Fibroblast of lung (primary cell): ENCODE data around the gene TLR8. TPM values are rescaled to one million over a fixed set of nuclear protein-coding genes. Genes with fewer than 3 reads are reported as not detected.

Experiments
- DNase-seq, 2 donors: peaks; one replicate each; pipeline versions ENCODE4 v3.0.0 to v3.0.0-alpha.2; 2010; ENCODE audit warnings: low read depth in 2 of 2
- H2AFZ ChIP-seq: 2 replicates; pipeline ENCODE4 v1.5.1; 2012; ENCODE audit warnings: low read length, control low read depth, inconsistent platforms
- H3K27ac ChIP-seq: 2 replicates; pipeline ENCODE4 v1.5.1; 2011; ENCODE audit warnings: low read length, control low read depth; ENCODE audit not compliant: insufficient read depth
- H3K27me3 ChIP-seq: 2 replicates; pipeline ENCODE4 v1.5.1; 2011; ENCODE audit warnings: mild to moderate bottlenecking, low read length; ENCODE audit not compliant: control insufficient read depth, insufficient read depth
- H3K36me3 ChIP-seq: 2 replicates; pipeline ENCODE4 v1.5.1; 2011; ENCODE audit warnings: low read length; ENCODE audit not compliant: control insufficient read depth, insufficient read depth
- H3K4me1 ChIP-seq: 2 replicates; pipeline ENCODE4 v1.5.1; 2011; ENCODE audit warnings: low read length; ENCODE audit not compliant: control insufficient read depth, insufficient read depth; ENCODE audit errors: extremely low read depth
- H3K4me2 ChIP-seq: 2 replicates; pipeline ENCODE4 v1.5.1; 2011; ENCODE audit warnings: low read length, control low read depth; ENCODE audit not compliant: insufficient read depth; ENCODE audit errors: extremely low read depth
- H3K4me3 ChIP-seq, 4 experiments: fragments of 200-600 bp in 1 of 4; sonication (generic) in 1 of 4; replicated peaks in 1 of 4; 2 replicates each; pipeline ENCODE4 v1.5.1; 2011 to 2016; ENCODE audit warnings: low read length in 4 of 4, low read depth in 3 of 4, mild to moderate bottlenecking in 3 of 4, control low read depth in 2 of 4, inconsistent platforms in 1 of 4, mixed read lengths in 1 of 4; ENCODE audit not compliant: insufficient read depth in 1 of 4; ENCODE audit errors: control extremely low read depth in 1 of 4
- H3K79me2 ChIP-seq: 2 replicates; pipeline ENCODE4 v1.5.1; 2012; ENCODE audit warnings: mild to moderate bottlenecking, low read length, inconsistent platforms; ENCODE audit not compliant: control insufficient read depth, insufficient read depth
- H3K9ac ChIP-seq: 2 replicates; pipeline ENCODE4 v1.5.1; 2011; ENCODE audit warnings: mild to moderate bottlenecking, low read length, control low read depth; ENCODE audit not compliant: insufficient read depth
- H3K9me3 ChIP-seq: 2 replicates; pipeline ENCODE4 v1.5.1; 2012; ENCODE audit warnings: low read depth, low read length; ENCODE audit not compliant: control insufficient read depth, insufficient read depth
- H4K20me1 ChIP-seq: 2 replicates; pipeline ENCODE4 v1.5.1; 2011; ENCODE audit warnings: low read length; ENCODE audit not compliant: control insufficient read depth, insufficient read depth; ENCODE audit errors: extremely low read depth
- EZH2 ChIP-seq: IDR thresholded peaks from 2 replicates; pipeline ENCODE4 v1.5.1; 2012; ENCODE audit warnings: low read length, control low read depth, mild to moderate bottlenecking; ENCODE audit errors: missing control alignments
- polyA plus RNA-seq, 2 donors: library from polyadenylated mRNA; depleted of rRNA in 1 of 2; stranded (reverse) in 1 of 2; unstranded in 1 of 2; fragments of >200 nt; gene quantifications; 2 replicates each; pipeline ENCODE4 v1.2.1, GENCODE V29; 2011 to 2012; ENCODE audit warnings: missing spikeins in 1 of 2
- total RNA-seq: library from RNA; depleted of rRNA; stranded (reverse); fragments of >200 nt; gene quantifications from 2 replicates; pipeline ENCODE4 v1.2.1, GENCODE V29; 2014
- TF ChIP-seq, protein P1 (sequence below), 2 donors: IDR thresholded peaks in 1 of 2; conservative IDR thresholded peaks in 1 of 2; 1 replicate in 1 of 2; 2 replicates in 1 of 2; pipeline ENCODE4 v1.5.1; 2011 to 2012; ENCODE audit warnings: low read length in 2 of 2, control low read depth in 1 of 2, inconsistent platforms in 1 of 2, low read depth in 1 of 2, mild to moderate bottlenecking in 1 of 2

TLR8 gene
- total and polyA plus RNA-seq, 2 donors (not counting 1 experiment from before 2014, with no cell fraction given): not detected

DNA sequence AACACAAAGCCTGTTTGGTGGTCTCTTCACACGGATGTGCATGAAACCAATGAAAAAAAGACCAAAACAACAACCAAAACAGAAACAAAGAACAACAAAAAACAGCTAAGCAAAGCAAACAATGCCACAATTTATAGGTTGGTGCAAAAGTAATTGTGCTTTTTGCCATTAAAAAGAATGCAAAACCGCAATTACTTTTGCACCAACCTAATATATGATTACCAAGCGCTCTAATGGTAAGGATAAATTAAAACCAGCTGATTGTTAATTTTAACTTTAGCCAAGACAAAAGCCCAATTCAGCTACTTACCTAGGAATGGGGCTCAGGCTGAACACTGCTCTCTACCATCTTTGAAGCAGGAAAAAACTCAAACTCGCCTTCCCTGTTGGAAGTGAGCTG is 39.1 kb downstream of the TLR8 start:
- Histone ChIP-seq H3K36me3 (no peaks in the 10 kb centered on the region), H3K4me2 (no peak overlapping the region), H3K79me2 (no peaks in the 10 kb centered on the region), H3K4me3 (no peak overlapping the region), H3K9me3 (no peaks in the 10 kb centered on the region), H3K27ac (no peak overlapping the region), H3K27me3 (no peaks in the 10 kb centered on the region), H4K20me1 (no peaks in the 10 kb centered on the region), H3K4me1 (peaks cover 6% of the 10 kb centered on the region), H3K9ac (no peak overlapping the region), H2AFZ (no peak overlapping the region)
- DNase-seq: no peak
- no peak for TF ChIP-seq EZH2

DNA sequence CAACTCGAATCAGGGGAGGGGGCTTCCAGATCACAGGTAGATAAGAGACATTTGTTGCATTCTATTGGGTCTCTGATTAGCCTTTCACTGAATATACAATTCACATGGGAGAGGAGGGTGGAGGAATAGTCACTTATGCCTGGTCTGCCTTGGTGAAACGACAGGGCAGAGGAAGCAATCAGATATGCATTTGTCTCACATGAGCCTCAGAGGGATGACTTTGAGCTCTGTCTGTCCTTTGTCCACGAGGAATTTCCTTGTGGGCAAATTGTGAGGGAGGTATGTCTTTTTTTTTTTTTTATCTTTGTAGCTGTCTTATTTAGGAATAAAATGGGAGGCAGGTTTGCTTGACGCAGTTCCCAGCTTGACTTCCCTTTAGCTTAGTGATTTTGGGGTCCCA is 40.0 kb downstream of the TLR8 start:
- Histone ChIP-seq H3K4me2 (no peak overlapping the region), H3K9me3 (no peaks in the 10 kb centered on the region), H3K27ac (no peak overlapping the region), H2AFZ (no peak overlapping the region), H3K36me3 (no peaks in the 10 kb centered on the region), H3K79me2 (no peaks in the 10 kb centered on the region), H3K4me1 (peaks cover 6% of the 10 kb centered on the region), H3K4me3 (no peak overlapping the region), H4K20me1 (no peaks in the 10 kb centered on the region), H3K27me3 (no peaks in the 10 kb centered on the region), H3K9ac (no peak overlapping the region)
- DNase-seq: no peak
- TF ChIP-seq EZH2: no peak
- TF ChIP-seq, protein P1, sequence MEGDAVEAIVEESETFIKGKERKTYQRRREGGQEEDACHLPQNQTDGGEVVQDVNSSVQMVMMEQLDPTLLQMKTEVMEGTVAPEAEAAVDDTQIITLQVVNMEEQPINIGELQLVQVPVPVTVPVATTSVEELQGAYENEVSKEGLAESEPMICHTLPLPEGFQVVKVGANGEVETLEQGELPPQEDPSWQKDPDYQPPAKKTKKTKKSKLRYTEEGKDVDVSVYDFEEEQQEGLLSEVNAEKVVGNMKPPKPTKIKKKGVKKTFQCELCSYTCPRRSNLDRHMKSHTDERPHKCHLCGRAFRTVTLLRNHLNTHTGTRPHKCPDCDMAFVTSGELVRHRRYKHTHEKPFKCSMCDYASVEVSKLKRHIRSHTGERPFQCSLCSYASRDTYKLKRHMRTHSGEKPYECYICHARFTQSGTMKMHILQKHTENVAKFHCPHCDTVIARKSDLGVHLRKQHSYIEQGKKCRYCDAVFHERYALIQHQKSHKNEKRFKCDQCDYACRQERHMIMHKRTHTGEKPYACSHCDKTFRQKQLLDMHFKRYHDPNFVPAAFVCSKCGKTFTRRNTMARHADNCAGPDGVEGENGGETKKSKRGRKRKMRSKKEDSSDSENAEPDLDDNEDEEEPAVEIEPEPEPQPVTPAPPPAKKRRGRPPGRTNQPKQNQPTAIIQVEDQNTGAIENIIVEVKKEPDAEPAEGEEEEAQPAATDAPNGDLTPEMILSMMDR (conservative IDR thresholded peaks at IDR 0.05 in 1 of 2, IDR thresholded peaks at IDR 0.05 in 1 of 2; ENCODE audit: low read depth in 1 of 2, low read length in 2 of 2): no peak

DNA sequence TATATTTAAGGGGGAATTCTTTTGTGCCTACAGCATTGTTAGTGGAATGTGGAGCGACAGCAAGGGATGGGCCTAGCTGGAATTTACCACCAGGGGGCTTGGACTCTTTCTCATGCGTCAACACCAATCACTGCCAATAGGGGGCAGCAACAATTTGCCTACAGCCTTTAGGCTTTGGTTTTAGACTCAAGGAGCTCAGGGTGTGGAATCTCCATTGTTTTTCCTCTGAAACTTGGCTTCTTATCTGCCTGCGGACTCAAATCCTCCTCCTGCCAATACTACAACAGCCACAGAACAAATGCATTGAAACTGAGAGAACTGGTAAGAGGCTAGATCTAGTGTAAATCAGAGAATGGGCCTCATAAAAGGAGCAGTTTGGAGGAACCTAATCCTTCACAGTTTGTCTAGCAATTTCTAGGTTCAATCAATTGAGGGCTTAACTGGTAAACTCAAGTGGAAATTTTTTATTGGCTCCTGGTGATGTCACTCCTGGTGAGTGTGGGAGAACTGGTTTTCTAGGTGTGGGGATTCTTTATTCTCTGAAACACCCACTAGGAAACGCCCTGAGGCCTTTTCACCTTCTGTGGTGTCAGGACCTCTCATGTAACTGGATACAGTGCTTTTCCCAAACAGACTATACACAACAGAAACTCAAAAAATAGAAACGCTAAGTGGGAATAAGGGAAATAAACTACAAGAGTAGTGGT is 40.6 kb downstream of the TLR8 start:
- no peak overlapping the region for H3K4me2 ChIP-seq
- no peaks in the 10 kb centered on the region for H3K9me3 ChIP-seq
- DNase-seq: peak; percentile 78 to 86
- no peaks in the 10 kb centered on the region for H3K79me2 ChIP-seq
- H3K27me3 ChIP-seq: no peaks in the 10 kb centered on the region
- no peak overlapping the region for H3K4me3 ChIP-seq
- no peaks in the 10 kb centered on the region for H3K36me3 ChIP-seq
- no peaks in the 10 kb centered on the region for H4K20me1 ChIP-seq
- H3K4me1 ChIP-seq: peaks cover 6% of the 10 kb centered on the region
- H3K9ac ChIP-seq: no peak overlapping the region
- no peak overlapping the region for H3K27ac ChIP-seq
- no peak for TF ChIP-seq EZH2
- TF ChIP-seq, protein P1 (conservative IDR thresholded peaks at IDR 0.05 in 1 of 2, IDR thresholded peaks at IDR 0.05 in 1 of 2; ENCODE audit: low read depth in 1 of 2, low read length in 2 of 2): peak; percentile 95 to 96
- H2AFZ ChIP-seq: peak overlapping the region; percentile 72
